ENCODE data around the gene LRCH1. TPM values are rescaled to one million over a fixed set of nuclear protein-coding genes. Genes with fewer than 3 reads are reported as not detected.

The LRCH1 gene
- total and polyA plus RNA-seq, 5 donors from 2014 or later: 2.6 to 23.5 (median 3.4) TPM

DNA sequence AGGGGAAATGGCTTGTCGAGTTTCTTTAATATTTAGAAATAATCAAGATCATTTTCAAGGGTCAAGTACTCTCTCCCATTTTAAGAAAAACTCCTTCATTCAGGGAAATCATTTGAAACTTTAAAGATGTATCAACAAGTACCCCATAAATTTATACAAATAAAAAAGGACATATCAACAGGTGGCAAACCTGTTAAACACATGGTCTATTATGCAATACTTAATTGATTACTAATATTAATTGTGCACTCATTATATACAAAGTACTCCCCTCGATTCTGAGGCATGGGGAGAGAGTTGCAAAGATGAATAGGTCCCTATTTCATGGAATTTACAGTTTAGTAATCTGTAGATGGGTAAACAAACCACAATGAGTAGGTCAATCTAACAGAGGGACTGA is 2.1 kb upstream of the LRCH1 start:
- peaks cover 15 to 32% (median 23%) of the 10 kb centered on the region in 4 donors for H3K4me1 Mint-ChIP-seq
- H3K36me3 ChIP-seq (ENCODE audit: control insufficient read depth, insufficient read depth, low read length): no peaks in the 10 kb centered on the region
- H3K4me1 ChIP-seq (ENCODE audit: control insufficient read depth, insufficient read depth, low read length, poor library complexity, severe bottlenecking): peaks cover 33% of the 10 kb centered on the region
- no peak for DNase-seq
- no peak for ATAC-seq (ENCODE audit: low read depth in 2 of 2)
- no peak overlapping the region for H3K27ac ChIP-seq (ENCODE audit: insufficient read depth, low read length, poor library complexity, severe bottlenecking)
- H3K9me3 Mint-ChIP-seq: no peaks in the 10 kb centered on the region
- H3K4me3 Mint-ChIP-seq: peak overlapping the region in 2 of 4 donors; percentile 86 to 97
- H3K9me3 ChIP-seq (ENCODE audit: control insufficient read depth in 2 of 2, low read length in 2 of 2): no peaks in the 10 kb centered on the region
- H3K36me3 Mint-ChIP-seq: no peaks in the 10 kb centered on the region
- H3K27me3 ChIP-seq (ENCODE audit: control insufficient read depth, insufficient read depth, low read length): peaks cover 4% of the 10 kb centered on the region
- no peak overlapping the region for H3K4me3 ChIP-seq (ENCODE audit: low read depth, low read length)
- peaks cover 40% of the 10 kb centered on the region for H3K27me3 Mint-ChIP-seq
- peak overlapping the region in 1 of 3 donors; percentile 5 for H3K27ac Mint-ChIP-seq

DNA sequence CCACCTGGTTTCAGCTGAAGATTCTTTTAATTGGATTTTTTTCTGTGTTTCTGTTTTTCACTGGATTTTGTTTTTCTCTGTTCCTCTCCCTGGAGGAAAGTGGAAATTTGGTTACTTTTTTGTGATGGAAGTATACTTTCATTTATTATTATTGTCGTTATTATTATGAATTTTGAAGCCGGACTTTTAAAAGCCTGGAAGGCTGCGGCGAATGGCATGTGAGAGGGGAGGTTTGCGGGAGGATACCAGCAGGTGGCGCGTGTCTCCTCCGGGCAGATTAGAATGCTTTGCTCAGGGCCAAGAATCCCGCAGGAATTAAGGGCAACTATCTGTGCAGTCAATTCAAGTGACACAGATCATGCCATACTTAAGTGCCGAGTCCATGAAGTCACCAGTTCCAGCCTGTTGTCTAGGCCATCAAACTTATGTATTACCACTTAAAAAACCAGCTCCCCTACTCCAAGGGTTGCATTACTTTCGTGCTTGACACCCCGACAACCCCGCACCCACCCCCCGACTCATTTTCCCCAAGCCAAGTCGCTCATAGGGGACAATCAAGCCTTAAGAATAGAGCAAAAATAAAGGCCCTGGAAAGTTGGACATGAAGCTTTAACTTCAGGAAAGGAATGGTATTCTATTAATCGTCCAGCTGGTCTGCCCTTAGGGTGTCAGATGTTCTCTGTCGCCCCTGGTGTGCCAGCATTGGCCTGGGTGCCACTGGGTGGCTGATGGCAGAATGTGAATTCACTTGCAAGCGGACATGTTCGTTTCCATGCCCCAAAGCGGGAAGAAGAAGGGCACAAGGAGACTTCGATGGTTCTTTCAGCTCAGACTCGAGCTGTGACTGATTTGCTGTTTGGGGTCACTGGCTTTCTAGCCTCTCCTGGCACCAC is 1.3 kb upstream of the LRCH1 start:
- Histone ChIP-seq H3K27ac (ENCODE audit: insufficient read depth, low read length, poor library complexity, severe bottlenecking) (no peak overlapping the region), H3K27me3 (ENCODE audit: control insufficient read depth, insufficient read depth, low read length) (peaks cover 4% of the 10 kb centered on the region), H3K9me3 (ENCODE audit: control insufficient read depth in 2 of 2, low read length in 2 of 2) (no peaks in the 10 kb centered on the region), H3K36me3 (ENCODE audit: control insufficient read depth, insufficient read depth, low read length) (no peaks in the 10 kb centered on the region), H3K4me3 (ENCODE audit: low read depth, low read length) (peak overlapping the region; percentile 78), H3K4me1 (ENCODE audit: control insufficient read depth, insufficient read depth, low read length, poor library complexity, severe bottlenecking) (peaks cover 37% of the 10 kb centered on the region)
- Mint-ChIP-seq H3K27ac (peak overlapping the region in 2 of 3 donors; percentile 38 to 88), H3K36me3 (no peaks in the 10 kb centered on the region), H3K9me3 (no peaks in the 10 kb centered on the region), H3K4me1 (peaks cover 20 to 40% (median 30%) of the 10 kb centered on the region in 4 donors), H3K27me3 (peaks cover 33% of the 10 kb centered on the region), H3K4me3 (peak overlapping the region; percentile 86 to 97 (median 94))
- DNase-seq: peak; percentile 46 to 55 (median 49)
- no peak for ATAC-seq (ENCODE audit: low read depth in 2 of 2)

DNA sequence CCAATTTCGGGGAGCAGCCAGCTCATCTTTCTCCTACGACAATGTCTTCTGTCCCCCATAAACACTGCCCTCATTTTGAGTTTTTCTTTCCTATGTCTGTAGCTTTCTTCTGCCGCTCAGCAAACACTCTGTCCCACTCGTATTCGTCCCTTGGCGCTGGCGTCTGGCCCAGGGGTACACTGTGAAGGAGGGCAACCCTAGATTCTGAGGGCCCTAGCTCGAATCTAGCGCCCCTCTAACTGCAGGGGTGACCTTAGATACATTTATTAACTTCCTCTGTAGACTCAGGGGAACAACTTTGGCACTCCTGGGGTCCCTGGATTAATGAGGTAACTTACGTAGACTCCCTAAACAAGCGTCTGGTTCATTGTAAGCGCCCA is 677 bp upstream of the LRCH1 start:
- Mint-ChIP-seq H3K4me1 (peaks cover 25 to 44% (median 36%) of the 10 kb centered on the region in 4 donors), H3K27ac (peak overlapping the region in 2 of 3 donors; percentile 88 to 97), H3K27me3 (peaks cover 32% of the 10 kb centered on the region), H3K9me3 (no peaks in the 10 kb centered on the region), H3K36me3 (no peaks in the 10 kb centered on the region), H3K4me3 (peak overlapping the region; percentile 86 to 97 (median 94))
- no peaks in the 10 kb centered on the region for H3K9me3 ChIP-seq (ENCODE audit: control insufficient read depth in 2 of 2, low read length in 2 of 2)
- DNase-seq: peak in 1 of 3 donors; percentile 9
- no peaks in the 10 kb centered on the region for H3K36me3 ChIP-seq (ENCODE audit: control insufficient read depth, insufficient read depth, low read length)
- no peak for ATAC-seq (ENCODE audit: low read depth in 2 of 2)
- H3K27ac ChIP-seq (ENCODE audit: insufficient read depth, low read length, poor library complexity, severe bottlenecking): peak overlapping the region; percentile 85
- H3K27me3 ChIP-seq (ENCODE audit: control insufficient read depth, insufficient read depth, low read length): peaks cover 4% of the 10 kb centered on the region
- H3K4me3 ChIP-seq (ENCODE audit: low read depth, low read length): peak overlapping the region; percentile 78
- H3K4me1 ChIP-seq (ENCODE audit: control insufficient read depth, insufficient read depth, low read length, poor library complexity, severe bottlenecking): peaks cover 37% of the 10 kb centered on the region

DNA sequence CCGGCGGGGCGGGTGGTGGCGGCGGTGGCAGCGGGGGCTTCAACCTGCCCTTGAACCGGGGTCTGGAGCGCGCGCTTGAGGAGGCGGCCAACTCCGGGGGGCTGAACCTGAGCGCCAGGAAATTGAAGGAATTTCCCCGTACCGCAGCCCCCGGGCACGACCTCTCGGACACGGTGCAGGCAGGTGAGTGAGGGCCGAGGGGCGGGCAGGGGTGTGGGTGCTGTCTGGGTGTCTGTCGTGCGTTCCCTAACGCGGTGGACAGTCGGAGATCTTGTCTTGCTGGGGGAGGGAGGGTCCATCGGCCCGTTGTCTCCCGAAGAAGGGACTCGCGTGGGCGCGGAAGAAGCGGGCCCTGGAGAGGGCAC is 533 bp downstream of the LRCH1 start:
- Mint-ChIP-seq H3K27ac (peak overlapping the region in 1 of 3 donors; percentile 85), H3K4me1 (peaks cover 30 to 49% (median 40%) of the 10 kb centered on the region in 4 donors), H3K9me3 (no peaks in the 10 kb centered on the region), H3K36me3 (no peaks in the 10 kb centered on the region), H3K27me3 (peaks cover 29% of the 10 kb centered on the region), H3K4me3 (peak overlapping the region; percentile 95 to 98 (median 96))
- peak overlapping the region; percentile 85 for H3K27ac ChIP-seq (ENCODE audit: insufficient read depth, low read length, poor library complexity, severe bottlenecking)
- H3K9me3 ChIP-seq (ENCODE audit: control insufficient read depth in 2 of 2, low read length in 2 of 2): no peaks in the 10 kb centered on the region
- no peaks in the 10 kb centered on the region for H3K36me3 ChIP-seq (ENCODE audit: control insufficient read depth, insufficient read depth, low read length)
- peaks cover 4% of the 10 kb centered on the region for H3K27me3 ChIP-seq (ENCODE audit: control insufficient read depth, insufficient read depth, low read length)
- peaks cover 37% of the 10 kb centered on the region for H3K4me1 ChIP-seq (ENCODE audit: control insufficient read depth, insufficient read depth, low read length, poor library complexity, severe bottlenecking)
- peak in 1 of 3 donors; percentile 2 for DNase-seq
- peak overlapping the region; percentile 92 for H3K4me3 ChIP-seq (ENCODE audit: low read depth, low read length)
- ATAC-seq (ENCODE audit: low read depth in 2 of 2): peak in 1 of 2 donors; percentile 1

DNA sequence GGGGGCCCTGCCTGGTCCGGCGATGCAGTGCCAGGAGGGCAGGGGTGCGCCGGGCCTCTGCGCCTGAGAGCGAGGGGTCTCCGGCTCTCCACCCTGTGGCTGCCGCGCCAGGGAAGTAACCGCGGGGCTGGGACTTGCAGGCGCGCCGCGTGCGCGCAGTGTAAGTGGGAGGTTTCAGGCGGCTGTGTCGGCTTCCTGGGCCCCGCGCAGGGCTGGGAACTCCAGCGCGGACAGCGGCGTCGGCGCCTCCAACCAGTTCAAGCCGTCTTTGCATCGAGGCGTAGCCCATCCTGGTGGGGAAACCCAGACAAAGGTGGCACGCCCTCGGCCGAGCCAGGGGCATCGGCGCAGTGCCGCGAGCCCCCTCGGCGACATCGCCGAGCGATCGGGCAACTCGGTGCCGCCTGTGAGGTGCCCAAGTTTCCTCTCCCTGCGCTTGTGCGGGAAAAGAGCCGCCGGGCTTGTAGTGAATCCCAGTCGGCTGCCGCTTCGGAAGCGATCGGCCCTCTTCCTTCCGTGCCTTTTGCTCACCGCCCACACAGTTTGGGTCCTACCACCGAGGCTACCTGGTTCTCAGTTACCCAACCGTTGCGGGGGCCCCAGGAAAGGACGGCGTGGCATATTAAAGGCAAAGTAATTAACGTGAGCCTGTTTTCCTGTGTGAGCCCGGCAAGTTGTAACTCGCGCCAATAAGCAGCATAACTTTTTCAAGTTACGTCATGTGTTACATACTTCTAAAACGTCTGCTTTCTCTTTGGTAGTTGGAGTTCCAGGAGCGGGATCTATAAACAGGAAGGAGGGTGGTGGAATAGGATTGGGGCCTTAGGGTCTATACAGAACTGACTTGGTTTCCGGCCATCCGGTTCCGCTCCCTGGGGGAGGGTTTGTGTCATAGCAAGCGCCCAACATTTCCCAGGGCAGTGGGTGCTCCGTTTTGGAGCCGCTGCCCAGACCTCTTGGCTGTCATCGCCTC is 1.2 kb downstream of the LRCH1 start:
- H3K36me3 ChIP-seq (ENCODE audit: control insufficient read depth, insufficient read depth, low read length): no peaks in the 10 kb centered on the region
- peak overlapping the region; percentile 95 to 98 (median 96) for H3K4me3 Mint-ChIP-seq
- DNase-seq (peak; percentile 59 to 72 (median 60)), ATAC-seq (ENCODE audit: low read depth in 2 of 2) (peak; percentile 43 to 44)
- H3K36me3 Mint-ChIP-seq: no peaks in the 10 kb centered on the region
- no peaks in the 10 kb centered on the region for H3K9me3 ChIP-seq (ENCODE audit: control insufficient read depth in 2 of 2, low read length in 2 of 2)
- H3K27ac ChIP-seq (ENCODE audit: insufficient read depth, low read length, poor library complexity, severe bottlenecking): peak overlapping the region; percentile 85
- no peaks in the 10 kb centered on the region for H3K9me3 Mint-ChIP-seq
- peak overlapping the region; percentile 48 to 96 (median 91) for H3K27ac Mint-ChIP-seq
- peaks cover 30 to 52% (median 41%) of the 10 kb centered on the region in 4 donors for H3K4me1 Mint-ChIP-seq
- peak overlapping the region; percentile 92 for H3K4me3 ChIP-seq (ENCODE audit: low read depth, low read length)
- peaks cover 22% of the 10 kb centered on the region for H3K27me3 Mint-ChIP-seq
- peaks cover 4% of the 10 kb centered on the region for H3K27me3 ChIP-seq (ENCODE audit: control insufficient read depth, insufficient read depth, low read length)
- H3K4me1 ChIP-seq (ENCODE audit: control insufficient read depth, insufficient read depth, low read length, poor library complexity, severe bottlenecking): peaks cover 37% of the 10 kb centered on the region

DNA sequence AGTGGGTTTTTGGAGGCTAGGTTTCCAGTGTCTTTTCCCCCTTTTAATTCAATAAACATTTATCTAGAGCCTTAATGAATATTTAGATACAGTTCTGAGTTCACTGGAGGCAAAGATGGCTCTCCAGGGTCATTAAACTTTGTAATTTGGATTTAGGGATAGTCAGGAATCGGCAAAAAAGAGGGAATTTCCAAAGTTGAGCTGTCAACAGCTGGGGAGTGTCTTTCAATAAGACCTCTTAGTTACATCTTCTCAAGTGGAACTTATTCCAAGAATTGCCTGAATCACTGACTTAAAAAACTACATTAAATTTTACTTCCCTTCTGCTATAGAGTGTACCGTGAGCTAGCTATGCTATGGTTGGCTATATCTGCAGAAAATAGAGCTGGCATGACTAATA is 2.0 kb downstream of the LRCH1 start:
- no peak for DNase-seq

DNA sequence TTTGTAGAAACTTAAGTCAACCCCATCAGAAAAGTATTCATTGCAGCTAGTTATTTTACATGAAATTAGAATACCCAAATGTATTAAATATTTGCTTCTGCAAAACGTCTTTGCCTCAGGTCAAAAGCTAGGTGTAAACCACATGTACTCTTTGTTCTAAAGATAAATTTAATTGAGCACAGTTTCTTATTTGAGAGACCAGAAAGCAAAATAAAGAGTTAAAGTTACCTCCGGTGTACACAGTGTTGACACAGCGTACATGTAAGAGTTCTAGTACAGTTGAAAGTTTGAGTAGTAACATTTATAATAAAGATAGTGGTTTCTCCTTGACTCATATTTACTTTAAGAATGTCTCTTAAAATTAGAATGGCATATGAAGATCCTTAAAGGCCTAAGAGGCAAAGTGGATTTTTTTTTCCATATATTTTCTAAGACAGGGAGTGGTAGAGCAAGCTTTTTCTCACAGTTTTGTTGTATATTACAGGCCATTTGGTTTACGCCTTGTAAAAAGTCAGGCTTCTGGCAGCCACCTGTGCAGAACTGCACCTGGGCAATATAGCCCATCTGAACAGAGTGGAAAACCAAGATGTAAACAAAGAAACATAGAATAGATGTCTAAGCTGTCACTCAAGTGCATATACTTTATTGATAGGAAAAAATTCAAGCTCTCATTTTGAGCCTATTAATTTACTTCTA is 2.9 kb downstream of the LRCH1 start:
- no peak overlapping the region for H3K27ac ChIP-seq (ENCODE audit: insufficient read depth, low read length, poor library complexity, severe bottlenecking)
- DNase-seq (no peak), ATAC-seq (ENCODE audit: low read depth in 2 of 2) (no peak)
- H3K9me3 ChIP-seq (ENCODE audit: control insufficient read depth in 2 of 2, low read length in 2 of 2): no peaks in the 10 kb centered on the region
- H3K9me3 Mint-ChIP-seq: no peaks in the 10 kb centered on the region
- H3K27me3 Mint-ChIP-seq: peaks cover 12% of the 10 kb centered on the region
- H3K36me3 Mint-ChIP-seq: no peaks in the 10 kb centered on the region
- H3K27me3 ChIP-seq (ENCODE audit: control insufficient read depth, insufficient read depth, low read length): no peaks in the 10 kb centered on the region
- peaks cover 30 to 58% (median 43%) of the 10 kb centered on the region in 4 donors for H3K4me1 Mint-ChIP-seq
- H3K36me3 ChIP-seq (ENCODE audit: control insufficient read depth, insufficient read depth, low read length): no peaks in the 10 kb centered on the region
- H3K4me3 Mint-ChIP-seq: peak overlapping the region; percentile 95 to 98 (median 96)
- peak overlapping the region; percentile 22 for H3K4me3 ChIP-seq (ENCODE audit: low read depth, low read length)
- H3K27ac Mint-ChIP-seq: peak overlapping the region in 2 of 3 donors; percentile 91 to 96
- H3K4me1 ChIP-seq (ENCODE audit: control insufficient read depth, insufficient read depth, low read length, poor library complexity, severe bottlenecking): peaks cover 37% of the 10 kb centered on the region

More for the DNA sequence above, 2.0 kb downstream of the LRCH1 start:
- Histone ChIP-seq H3K27ac (ENCODE audit: insufficient read depth, low read length, poor library complexity, severe bottlenecking) (peak overlapping the region; percentile 85), H3K36me3 (ENCODE audit: control insufficient read depth, insufficient read depth, low read length) (no peaks in the 10 kb centered on the region), H3K27me3 (ENCODE audit: control insufficient read depth, insufficient read depth, low read length) (peaks cover 2% of the 10 kb centered on the region), H3K4me1 (ENCODE audit: control insufficient read depth, insufficient read depth, low read length, poor library complexity, severe bottlenecking) (peaks cover 37% of the 10 kb centered on the region), H3K4me3 (ENCODE audit: low read depth, low read length) (peak overlapping the region; percentile 92), H3K9me3 (ENCODE audit: control insufficient read depth in 2 of 2, low read length in 2 of 2) (no peaks in the 10 kb centered on the region)
- Mint-ChIP-seq H3K27ac (peak overlapping the region; percentile 18 to 96 (median 91)), H3K4me1 (peaks cover 30 to 58% (median 43%) of the 10 kb centered on the region in 4 donors), H3K9me3 (no peaks in the 10 kb centered on the region), H3K27me3 (peaks cover 18% of the 10 kb centered on the region), H3K4me3 (peak overlapping the region; percentile 95 to 98 (median 96)), H3K36me3 (no peaks in the 10 kb centered on the region)
- ATAC-seq (ENCODE audit: low read depth in 2 of 2): no peak

All from CD4-positive, CD25-positive, alpha-beta regulatory T cell (primary cell).